ENCODE results near the gene LARGE2. TPM values are rescaled to one million over a fixed set of nuclear protein-coding genes. Genes with fewer than 3 reads are reported as not detected.

Gene LARGE2
- total and polyA plus RNA-seq, 2 of the 13 experiments (the other 11 are each of a cell fraction or from before 2014, with no cell fraction given) = 8.5 to 21.6 TPM

- TF ChIP-seq ZBTB43 (CRISPR knock-in tag; conservative IDR thresholded peaks at IDR 0.05) (0 out of 2 replicates have a peak, but pooled peaks have one; percentile 45), ZNF230 (CRISPR knock-in tag; IDR thresholded peaks at IDR 0.05) (peak; percentile 31; the same call in 1 of the 2 replicates), NFKB2 (CRISPR knock-in tag; IDR thresholded peaks at IDR 0.05; ENCODE audit: borderline replicate concordance) (peak; percentile 83; the same call in 1 of the 2 replicates), ZBED4 (CRISPR knock-in tag; IDR thresholded peaks at IDR 0.05; ENCODE audit: borderline replicate concordance) (no peak), ZNF34 (CRISPR knock-in tag; IDR thresholded peaks at IDR 0.05; ENCODE audit: borderline replicate concordance) (peak; percentile 37; the same call in 1 of the 2 replicates), ZNF780A (CRISPR knock-in tag; IDR thresholded peaks at IDR 0.05) (no peak), ATRX (CRISPR knock-in tag; IDR thresholded peaks at IDR 0.05; ENCODE audit: borderline replicate concordance) (no peak), ZNF12 (CRISPR knock-in tag; IDR thresholded peaks at IDR 0.05) (no peak), MAF1 (CRISPR knock-in tag; IDR thresholded peaks at IDR 0.05; ENCODE audit: borderline replicate concordance) (no peak), ZNF687 (CRISPR knock-in tag; IDR thresholded peaks at IDR 0.05) (peak; percentile 70), NONO (IDR thresholded peaks at IDR 0.05) (no peak), NONO (CRISPR knock-in tag; conservative IDR thresholded peaks at IDR 0.05) (peak; percentile 47; the same call in 1 of the 2 replicates), HMGXB4 (CRISPR knock-in tag; IDR thresholded peaks at IDR 0.05; ENCODE audit: borderline replicate concordance in 1 of 2, low read depth in 1 of 2) (peak in 1 of 2 experiments; percentile 49; a peak in 1 of 4 replicates), ZNF724P (CRISPR knock-in tag; IDR thresholded peaks at IDR 0.05; ENCODE audit: borderline replicate concordance) (peak; percentile 64; the same call in 1 of the 2 replicates), RAD21 (CRISPR knock-in tag; IDR thresholded peaks at IDR 0.05) (peak; percentile 44), THAP8 (CRISPR knock-in tag; IDR thresholded peaks at IDR 0.05; ENCODE audit: borderline replicate concordance) (0 out of 2 replicates have a peak, but pooled peaks have one; percentile 56)
These were observed 4.7 kb upstream of the LARGE2 start, which contains the start of gene PEX16 (continued) for GRCh38 chr11:45917623-45918330.

Data from HepG2 (cell line).